HEK293 (cell line): Measurements from ENCODE around the gene NOX1.

Experiments used
- CTCF ChIA-PET: fragments of 350-600 bp; formaldehyde crosslinking; extraction: SDS; loops from one replicate; lab custom pipeline; 2021; ENCODE audit warnings: antibody characterized with exemption; lab: Yijun Ruan, JAX
- POLR2A ChIA-PET: fragments of 300-600 bp; formaldehyde crosslinking; extraction: SDS; loops from one replicate; lab custom pipeline; 2020; ENCODE audit warnings: antibody characterized with exemption, inconsistent platforms; lab: Yijun Ruan, JAX
- H3K27ac ChIP-seq: fragments of 200-500 bp; sonication (Bioruptor generic); 2 replicates; pipeline ENCODE4 v1.5.1; 2014; ENCODE audit warnings: low read depth, low read length, control low read depth, inconsistent platforms; ENCODE audit errors: extremely low read depth
- H3K36me3 ChIP-seq, 2 experiments: fragments of 200-500 bp in 1 of 2; sonication (Bioruptor generic) in 1 of 2; 1 replicate in 1 of 2; 2 replicates in 1 of 2; pipeline ENCODE4 v1.5.1; 2014 to 2017; ENCODE audit warnings: inconsistent platforms in 2 of 2, low read length in 2 of 2; ENCODE audit not compliant: control insufficient read depth in 2 of 2, insufficient read depth in 1 of 2
- H3K4me1 ChIP-seq: fragments of 200-500 bp; sonication (Bioruptor generic); 2 replicates; pipeline ENCODE4 v1.5.1; 2014; ENCODE audit warnings: mild to moderate bottlenecking, low read length, inconsistent platforms; ENCODE audit not compliant: control insufficient read depth, insufficient read depth
- H3K4me3 ChIP-seq: 2 replicates; pipeline ENCODE4 v1.5.1; 2011; ENCODE audit warnings: low read depth, mild to moderate bottlenecking, control low read depth, low read length, moderate library complexity
- H3K9me3 ChIP-seq: fragments of 200-500 bp; sonication (Bioruptor generic); 2 replicates; pipeline ENCODE4 v1.5.1; 2014; ENCODE audit warnings: low read depth, low read length, inconsistent platforms; ENCODE audit not compliant: control insufficient read depth, insufficient read depth
- CTCF ChIP-seq: fragments of 450-650 bp; formaldehyde crosslinking; IDR thresholded peaks from 2 replicates; pipeline ENCODE4 v1.5.1; 2016; ENCODE audit warnings: missing biosample characterization, missing genetic modification characterization
- GLI2 ChIP-seq: fragments of 450-650 bp; formaldehyde crosslinking; IDR thresholded peaks from 2 replicates; pipeline ENCODE4; 2017; ENCODE audit warnings: missing biosample characterization, missing genetic modification characterization, low read depth, borderline replicate concordance
- HOXC10 ChIP-seq: sonication (generic); formaldehyde crosslinking; IDR thresholded peaks from 2 replicates; pipeline ENCODE4 v1.8.1; 2023; ENCODE audit warnings: mild to moderate bottlenecking, missing genetic modification reagents
- IKZF3 ChIP-seq: fragments of 450-650 bp; IDR thresholded peaks from 2 replicates; pipeline ENCODE4 v1.5.0; 2018; ENCODE audit warnings: missing biosample characterization, mild to moderate bottlenecking, missing genetic modification characterization, moderate library complexity
- MZF1 ChIP-seq: fragments of 450-650 bp; formaldehyde crosslinking; IDR thresholded peaks from 2 replicates; pipeline ENCODE4 v1.5.1; 2017; ENCODE audit warnings: missing biosample characterization, missing genetic modification characterization, borderline replicate concordance
- RBAK ChIP-seq: fragments of 450-650 bp; formaldehyde crosslinking; IDR thresholded peaks from 2 replicates; pipeline ENCODE4 v1.5.1; 2016; ENCODE audit warnings: missing biosample characterization, missing genetic modification characterization
- SCRT1 ChIP-seq: fragments of 450-650 bp; formaldehyde crosslinking; IDR thresholded peaks from 2 replicates; pipeline ENCODE4 v1.5.1; 2016; ENCODE audit warnings: missing biosample characterization, missing genetic modification characterization, borderline replicate concordance
- SP7 ChIP-seq: fragments of 450-650 bp; formaldehyde crosslinking; IDR thresholded peaks from 2 replicates; pipeline ENCODE4 v1.5.1; 2016; ENCODE audit warnings: missing biosample characterization, missing genetic modification characterization
- ZBTB48 ChIP-seq: fragments of 450-650 bp; formaldehyde crosslinking; IDR thresholded peaks from 2 replicates; pipeline ENCODE4 v1.5.1; 2016; ENCODE audit warnings: missing biosample characterization, missing genetic modification characterization
- ZBTB8A ChIP-seq: fragments of 450-650 bp; formaldehyde crosslinking; IDR thresholded peaks from 2 replicates; pipeline ENCODE4 v1.5.1; 2016; ENCODE audit warnings: missing biosample characterization, missing genetic modification characterization
- ZFP69B ChIP-seq: fragments of 450-650 bp; formaldehyde crosslinking; IDR thresholded peaks from 2 replicates; pipeline ENCODE4 v1.5.1; 2016; ENCODE audit warnings: missing biosample characterization, missing genetic modification characterization
- ZNF121 ChIP-seq: fragments of 450-650 bp; formaldehyde crosslinking; IDR thresholded peaks from 2 replicates; pipeline ENCODE4 v1.5.1; 2016; ENCODE audit warnings: missing biosample characterization, missing genetic modification characterization
- ZNF133 ChIP-seq: fragments of 450-650 bp; formaldehyde crosslinking; IDR thresholded peaks from 2 replicates; pipeline ENCODE4 v1.5.1; 2016; ENCODE audit warnings: missing biosample characterization, missing genetic modification characterization
- ZNF223 ChIP-seq: fragments of 450-650 bp; formaldehyde crosslinking; IDR thresholded peaks from 2 replicates; pipeline ENCODE4 v1.5.1; 2016; ENCODE audit warnings: missing biosample characterization, missing genetic modification characterization
- ZNF292 ChIP-seq: fragments of 450-650 bp; formaldehyde crosslinking; IDR thresholded peaks from 2 replicates; pipeline ENCODE4 v1.5.1; 2016; ENCODE audit warnings: low read depth, missing biosample characterization, missing genetic modification characterization, borderline replicate concordance
- ZNF324 ChIP-seq: fragments of 450-650 bp; formaldehyde crosslinking; IDR thresholded peaks from 2 replicates; pipeline ENCODE4 v1.5.1; 2016; ENCODE audit warnings: missing biosample characterization, missing genetic modification characterization
- ZNF521 ChIP-seq: fragments of 450-650 bp; formaldehyde crosslinking; IDR thresholded peaks from 2 replicates; pipeline ENCODE4 v1.5.1; 2017; ENCODE audit warnings: missing biosample characterization, mild to moderate bottlenecking, missing genetic modification characterization
- ZNF654 ChIP-seq: fragments of 450-650 bp; formaldehyde crosslinking; IDR thresholded peaks from 2 replicates; pipeline ENCODE4 v1.5.1; 2016; ENCODE audit warnings: low read depth, missing biosample characterization, missing genetic modification characterization
- ZNF660 ChIP-seq: fragments of 450-650 bp; IDR thresholded peaks from 2 replicates; pipeline ENCODE4 v1.5.1; 2018; ENCODE audit warnings: missing biosample characterization, mild to moderate bottlenecking, missing genetic modification characterization
- ZNF670 ChIP-seq: fragments of 450-650 bp; formaldehyde crosslinking; IDR thresholded peaks from 2 replicates; pipeline ENCODE4 v1.5.1; 2016; ENCODE audit warnings: missing biosample characterization, missing genetic modification characterization, low read depth
- ZNF837 ChIP-seq: fragments of 450-650 bp; formaldehyde crosslinking; IDR thresholded peaks from 2 replicates; pipeline ENCODE4 v1.5.1; 2016; ENCODE audit warnings: missing biosample characterization, missing genetic modification characterization
- ZSCAN23 ChIP-seq: fragments of 450-650 bp; formaldehyde crosslinking; IDR thresholded peaks from 2 replicates; pipeline ENCODE4 v1.5.1; 2016; ENCODE audit warnings: missing biosample characterization, missing genetic modification characterization

Gene NOX1

GRCh38 chrX:100904433-100904832 lies 30.3 kb upstream of the NOX1 start (continued):
- TF ChIP-seq ZNF223: no peak

- Histone ChIP-seq H3K4me1 (no peaks in the 10 kb centered on the region), H3K36me3 (no peaks in the 10 kb centered on the region), H3K9me3 (no peaks in the 10 kb centered on the region)
- ChIA-PET CTCF (interaction anchor here (0.5 to 1.8 kb wide), 8 partner anchors 8 to 397 kb away, joined by 3 to 9 read pairs (median 4); no protein-coding TSS in a partner anchor), POLR2A (no interaction called here)
- TF ChIP-seq CTCF (tag by site-specific recombination) (peak; percentile 41; the same call in 1 of the 2 replicates), ZNF324 (tag by site-specific recombination) (no peak), ZNF654 (tag by site-specific recombination) (peak; percentile 65)
- TF ChIP-seq, all 188 proteins: peak for 2
- Histone ChIP-seq H3K27ac (no peak overlapping the region), H3K4me3 (no peak overlapping the region)
Observed at GRCh38 chrX:100895365-100896075, 21.4 kb upstream of the NOX1 start.

GRCh38 chrX:100883654-100884053 lies 9.5 kb upstream of the NOX1 start:
- ChIA-PET POLR2A (no interaction called here), CTCF (interaction anchor here (0.6 to 1.2 kb wide), 3 partner anchors 82 to 403 kb away, joined by 3 to 5 read pairs (median 4); no protein-coding TSS in a partner anchor)
- Histone ChIP-seq H3K4me1 (no peaks in the 10 kb centered on the region), H3K9me3 (no peaks in the 10 kb centered on the region), H3K27ac (no peak overlapping the region), H3K36me3 (no peaks in the 10 kb centered on the region), H3K4me3 (no peak overlapping the region)
- TF ChIP-seq ZSCAN23 (tag by site-specific recombination): no peak
- no peak for TF ChIP-seq ZNF837 (tag by site-specific recombination)
- no peak for TF ChIP-seq ZBTB8A (tag by site-specific recombination)
- TF ChIP-seq ZNF133 (tag by site-specific recombination): no peak
- TF ChIP-seq IKZF3 (tag by site-specific recombination): no peak
- no peak for TF ChIP-seq ZNF292 (tag by site-specific recombination)
- no peak for TF ChIP-seq MZF1
- TF ChIP-seq GLI2 (tag by site-specific recombination): no peak
- TF ChIP-seq ZNF660 (tag by site-specific recombination): no peak
- no peak for TF ChIP-seq SP7 (tag by site-specific recombination)
- TF ChIP-seq RBAK: no peak
- TF ChIP-seq ZFP69B: no peak
- TF ChIP-seq ZNF521 (tag by site-specific recombination): no peak
- TF ChIP-seq ZBTB48: no peak
- TF ChIP-seq HOXC10 (CRISPR knock-in tag): no peak
- TF ChIP-seq SCRT1 (tag by site-specific recombination): no peak
- no peak for TF ChIP-seq ZNF670 (tag by site-specific recombination)
- TF ChIP-seq ZNF121 (tag by site-specific recombination): no peak
